Spinal cord (tissue), 10 donors: ENCODE data around the gene ATG5. TPM values are rescaled to one million over a fixed set of nuclear protein-coding genes. Genes with fewer than 3 reads are reported as not detected.
"Not testable (repeated sequence)": the region's sequence is repeated elsewhere in the genome, so short reads cannot be mapped to it uniquely, and the experiment has no call there.

Source experiments
- DNase-seq, 6 donors: peaks; one replicate each; pipeline versions ENCODE4 v3.0.0 to v3.0.0-alpha.2; 2013 to 2015; ENCODE audit warnings: low spot score in 6 of 6, low read depth in 4 of 6
- H3K27ac ChIP-seq: one replicate; pipeline ENCODE4 v1.5.1; 2013; ENCODE audit warnings: low read depth, low read length, control low read depth
- H3K27me3 ChIP-seq: one replicate; pipeline ENCODE4 v1.6.1; 2013; ENCODE audit warnings: low read length; ENCODE audit not compliant: control insufficient read depth, insufficient read depth
- H3K36me3 ChIP-seq: one replicate; pipeline ENCODE4 v1.6.1; 2013; ENCODE audit warnings: low read length; ENCODE audit not compliant: control insufficient read depth, insufficient read depth
- H3K4me1 ChIP-seq: one replicate; pipeline ENCODE4 v1.6.1; 2013; ENCODE audit warnings: low read length; ENCODE audit not compliant: control insufficient read depth, insufficient read depth
- H3K4me3 ChIP-seq: one replicate; pipeline ENCODE4 v1.5.1; 2013; ENCODE audit warnings: low read depth, low read length, control low read depth
- H3K9me3 ChIP-seq: one replicate; pipeline ENCODE4 v1.6.1; 2013; ENCODE audit warnings: low read length; ENCODE audit not compliant: control insufficient read depth, insufficient read depth
- WGBS: methylation state at CpG from one replicate; pipeline ENCODE4 v1.1.5; 2013; ENCODE audit warnings: missing lambda C conversion rate; ENCODE audit not compliant: insufficient coverage; 5-methylcytosine and 5-hydroxymethylcytosine counted together
- polyA plus RNA-seq, 2 donors: library from polyadenylated mRNA; unstranded; fragments of 120-200 nt; gene quantifications; one replicate each; pipeline ENCODE4 v1.2.1, GENCODE V29; 2013; ENCODE audit not compliant: insufficient read length in 2 of 2
- total RNA-seq, 2 donors: library from RNA; depleted of rRNA in 1 of 2; stranded (reverse); fragments of 120-200 nt in 1 of 2; fragments of >200 nt in 1 of 2; gene quantifications; one replicate each; pipeline versions ENCODE4 v1.2.3 to v1.2.4, GENCODE V29; 2013 to 2014
- donor health status: healthy.

Gene ATG5
- total and polyA plus RNA-seq, 4 donors = 29.1 to 63.8 (median 35.4) TPM

- Histone ChIP-seq H3K4me3 (no peak overlapping the region), H3K36me3 (peaks cover 4% of the 10 kb centered on the region), H3K27ac (no peak overlapping the region), H3K9me3 (peaks cover 5% of the 10 kb centered on the region), H3K27me3 (no peaks in the 10 kb centered on the region), H3K4me1 (no peaks in the 10 kb centered on the region)
- WGBS = 100% methylated on average over 1 of the region's 2 CpGs
- peak in 2 of 6 donors; percentile 12 to 15 for DNase-seq
Observed at GRCh38 chr6:106270414-106270813, 55.1 kb downstream of the ATG5 start.

GRCh38 chr6:106269268-106269919, 56.2 kb downstream of the ATG5 start:
- not testable (repeated sequence) for H3K36me3 ChIP-seq, H3K27me3 ChIP-seq, DNase-seq, H3K27ac ChIP-seq, H3K4me1 ChIP-seq, H3K4me3 ChIP-seq, H3K9me3 ChIP-seq
- WGBS = 95% methylated on average over 43 of the region's 43 CpGs

- H3K4me3 ChIP-seq, H3K27me3 ChIP-seq, DNase-seq, H3K4me1 ChIP-seq, H3K27ac ChIP-seq, H3K36me3 ChIP-seq, H3K9me3 ChIP-seq: not testable (repeated sequence)
- WGBS = no CpG with 5 or more reads among the region's 4 CpGs
Observed at GRCh38 chr6:106268500-106268899, 57.1 kb downstream of the ATG5 start.

GRCh38 chr6:106264433-106264832, 61.1 kb downstream of the ATG5 start:
- not testable (repeated sequence) for H3K4me1 ChIP-seq, H3K27ac ChIP-seq, H3K4me3 ChIP-seq, DNase-seq, H3K9me3 ChIP-seq, H3K27me3 ChIP-seq
- peaks cover 10% of the 10 kb centered on the region for H3K36me3 ChIP-seq
- WGBS = no CpG with 5 or more reads among the region's 2 CpGs

- not testable (repeated sequence) for H3K9me3 ChIP-seq, H3K27me3 ChIP-seq, H3K27ac ChIP-seq, H3K4me1 ChIP-seq, H3K4me3 ChIP-seq, DNase-seq, H3K36me3 ChIP-seq
- 100% methylated on average over 1 of the region's 2 CpGs for WGBS
Observed at GRCh38 chr6:106259748-106260147, 65.8 kb downstream of the ATG5 start.

- Histone ChIP-seq H3K27me3 (no peaks in the 10 kb centered on the region), H3K27ac (no peak overlapping the region), H3K9me3 (no peaks in the 10 kb centered on the region), H3K4me1 (no peaks in the 10 kb centered on the region), H3K4me3 (no peak overlapping the region), H3K36me3 (peaks cover 7% of the 10 kb centered on the region)
- DNase-seq = no peak
Observed at GRCh38 chr6:106258726-106259125, 66.8 kb downstream of the ATG5 start.

GRCh38 chr6:106257195-106257594, 68.4 kb downstream of the ATG5 start:
- Histone ChIP-seq H3K9me3 (no peaks in the 10 kb centered on the region), H3K27me3 (no peaks in the 10 kb centered on the region), H3K4me3 (no peak overlapping the region), H3K36me3 (no peaks in the 10 kb centered on the region), H3K4me1 (no peaks in the 10 kb centered on the region), H3K27ac (no peak overlapping the region)
- WGBS = no CpG with 5 or more reads among the region's 2 CpGs
- no peak for DNase-seq

GRCh38 chr6:106256201-106256968, 69.2 kb downstream of the ATG5 start:
- no peaks in the 10 kb centered on the region for H3K4me1 ChIP-seq
- no peak overlapping the region for H3K4me3 ChIP-seq
- no peaks in the 10 kb centered on the region for H3K27me3 ChIP-seq
- no peaks in the 10 kb centered on the region for H3K9me3 ChIP-seq
- H3K36me3 ChIP-seq = no peaks in the 10 kb centered on the region
- peak in 1 of 6 donors; percentile 15 for DNase-seq
- H3K27ac ChIP-seq = no peak overlapping the region
- no CpG with 5 or more reads among the region's 4 CpGs for WGBS

GRCh38 chr6:106255306-106255705, 70.3 kb downstream of the ATG5 start:
- Histone ChIP-seq H3K4me3 (no peak overlapping the region), H3K36me3 (no peaks in the 10 kb centered on the region), H3K4me1 (no peaks in the 10 kb centered on the region), H3K27ac (no peak overlapping the region), H3K27me3 (no peaks in the 10 kb centered on the region), H3K9me3 (no peaks in the 10 kb centered on the region)
- no peak for DNase-seq
- no CpG with 5 or more reads among the region's 3 CpGs for WGBS

GRCh38 chr6:106254636-106255035, 70.9 kb downstream of the ATG5 start:
- Histone ChIP-seq H3K4me3 (no peak overlapping the region), H3K27ac (no peak overlapping the region), H3K27me3 (no peaks in the 10 kb centered on the region), H3K4me1 (no peaks in the 10 kb centered on the region), H3K9me3 (no peaks in the 10 kb centered on the region), H3K36me3 (no peaks in the 10 kb centered on the region)
- DNase-seq = no peak
